GM23248 (cell line): ENCODE results near the gene MISP3. TPM values are rescaled to one million over a fixed set of nuclear protein-coding genes. Genes with fewer than 3 reads are reported as not detected.

Experiments used
- DNase-seq: peaks from one replicate; pipeline ENCODE4 v3.0.0-alpha.2; 2015
- H2AFZ ChIP-seq: fragments of 200-600 bp; sonication (generic); 2 replicates; pipeline ENCODE4 v1.6.1; 2016; ENCODE audit warnings: antibody characterized with exemption
- H3F3A ChIP-seq: fragments of 200-600 bp; sonication (generic); 2 replicates; pipeline ENCODE4 v1.6.1; 2016; ENCODE audit warnings: mild to moderate bottlenecking, antibody characterized with exemption, mixed run types; ENCODE audit not compliant: insufficient read depth
- H3K27ac ChIP-seq: fragments of 200-600 bp; sonication (generic); 2 replicates; pipeline ENCODE4 v1.5.1; 2016; ENCODE audit warnings: mild to moderate bottlenecking
- H3K27me3 ChIP-seq: fragments of 200-600 bp; sonication (generic); replicated peaks from 2 replicates; pipeline ENCODE4 v1.6.1; 2016; ENCODE audit warnings: mild to moderate bottlenecking; ENCODE audit not compliant: insufficient read depth
- H3K36me3 ChIP-seq: fragments of 200-600 bp; sonication (generic); 2 replicates; pipeline ENCODE4 v1.6.1; 2016; ENCODE audit warnings: low read depth, mild to moderate bottlenecking
- H3K4me1 ChIP-seq: fragments of 200-600 bp; sonication (generic); 2 replicates; pipeline ENCODE4 v1.6.1; 2016; ENCODE audit warnings: mild to moderate bottlenecking; ENCODE audit not compliant: insufficient read depth
- H3K4me2 ChIP-seq: fragments of 200-600 bp; sonication (generic); one replicate; pipeline ENCODE4 v1.6.1; 2016; ENCODE audit warnings: mild to moderate bottlenecking; ENCODE audit not compliant: unreplicated experiment
- H3K4me3 ChIP-seq: fragments of 200-600 bp; sonication (generic); 2 replicates; pipeline ENCODE4 v1.5.1; 2016; ENCODE audit warnings: mild to moderate bottlenecking
- H3K79me2 ChIP-seq: fragments of 200-600 bp; sonication (generic); 2 replicates; pipeline ENCODE4 v1.6.1; 2016; ENCODE audit warnings: mild to moderate bottlenecking; ENCODE audit not compliant: insufficient read depth
- H3K9ac ChIP-seq: fragments of 200-600 bp; sonication (generic); 2 replicates; pipeline ENCODE4 v1.6.1; 2016; ENCODE audit warnings: mild to moderate bottlenecking
- H3K9me2 ChIP-seq: fragments of 200-600 bp; sonication (generic); 2 replicates; pipeline ENCODE4 v1.6.1; 2016; ENCODE audit warnings: mixed run types, mild to moderate bottlenecking, moderate library complexity; ENCODE audit not compliant: insufficient read depth
- H3K9me3 ChIP-seq: fragments of 200-600 bp; sonication (generic); one replicate; pipeline ENCODE4 v1.6.1; 2017; ENCODE audit warnings: low read depth
- H4K20me1 ChIP-seq: fragments of 200-600 bp; sonication (generic); 2 replicates; pipeline ENCODE4 v1.6.0; 2016; ENCODE audit not compliant: insufficient read depth
- EZH2 ChIP-seq: fragments of 200-600 bp; sonication (generic); IDR thresholded peaks from 2 replicates; pipeline ENCODE4 v1.6.1; 2018; ENCODE audit warnings: antibody characterized with exemption, mild to moderate bottlenecking; ENCODE audit not compliant: insufficient read depth, poor library complexity, severe bottlenecking
- EZH2phosphoT487 ChIP-seq: fragments of 200-600 bp; sonication (generic); IDR thresholded peaks from 2 replicates; pipeline ENCODE4 v1.6.1; 2018; ENCODE audit warnings: antibody characterized with exemption, moderate library complexity, mild to moderate bottlenecking, low read depth; ENCODE audit not compliant: insufficient read depth
- WGBS, 2 experiments: methylation state at CpG; one replicate each; pipeline ENCODE4 v1.1.6; 2015 to 2017; ENCODE audit warnings: low lambda C conversion rate in 2 of 2, low coverage in 1 of 2; ENCODE audit errors: missing lambda C conversion rate in 2 of 2; 5-methylcytosine and 5-hydroxymethylcytosine counted together
- in situ Hi-C: fragments of 300-500 bp; cut with MboI; formaldehyde crosslinking; loops from 2 replicates; pipeline ENCODE4 v1.15.0; 2020
- polyA plus RNA-seq: library from polyadenylated mRNA; unstranded; fragments of >200 nt; fragmentation: Nextera tagmentation; extraction: Ambion mirVana; gene quantifications from 2 replicates; pipeline ENCODE4 v1.2.1, GENCODE V29; 2016
- total RNA-seq: library from RNA; depleted of rRNA; stranded (reverse); fragments of >200 nt; shearing (Covaris generic); gene quantifications from 2 replicates; pipeline ENCODE4 v1.2.3, GENCODE V29; 2014

The MISP3 gene
- total and polyA plus RNA-seq, 2 experiments from 2014 or later, result 1.3 to 2.7 TPM

- WGBS, 2 experiments, result 90 to 94% methylated on average over 3 of the region's 3 CpGs
- Histone ChIP-seq H3K9me2 (no peaks in the 10 kb centered on the region), H4K20me1 (no peaks in the 10 kb centered on the region), H3F3A (no peaks in the 10 kb centered on the region), H3K9me3 (no peaks in the 10 kb centered on the region), H3K27me3 (0 out of 2 replicates have a peak, but pooled peaks cover under 1% of the 10 kb centered on the region), H3K9ac (no peak overlapping the region), H3K27ac (no peak overlapping the region), H3K4me2 (no peak overlapping the region), H3K79me2 (no peaks in the 10 kb centered on the region), H3K4me3 (no peak overlapping the region), H3K36me3 (no peaks in the 10 kb centered on the region), H2AFZ (no peak overlapping the region), H3K4me1 (no peaks in the 10 kb centered on the region)
- in situ Hi-C loops, result no loop called here
- DNase-seq, result no peak
- TF ChIP-seq EZH2 (no peak), EZH2phosphoT487 (no peak)
Measured at GRCh38 chr19:14053032-14053431, 19.6 kb upstream of the MISP3 start.

- Histone ChIP-seq H3K4me1 (no peaks in the 10 kb centered on the region), H3K9ac (no peak overlapping the region), H3K27me3 (peaks cover 5% of the 10 kb centered on the region; the same call in 1 of the 2 replicates), H4K20me1 (no peaks in the 10 kb centered on the region), H3F3A (no peaks in the 10 kb centered on the region), H3K27ac (no peak overlapping the region), H2AFZ (no peak overlapping the region), H3K36me3 (no peaks in the 10 kb centered on the region), H3K79me2 (no peaks in the 10 kb centered on the region), H3K9me2 (no peaks in the 10 kb centered on the region), H3K9me3 (no peaks in the 10 kb centered on the region), H3K4me3 (no peak overlapping the region), H3K4me2 (no peak overlapping the region)
- in situ Hi-C loops, result no loop called here
- TF ChIP-seq EZH2 (no peak), EZH2phosphoT487 (no peak)
- no peak for DNase-seq
- WGBS, 2 experiments, result 87 to 97% methylated on average over 8 to 11 of the region's 11 CpGs
Measured at GRCh38 chr19:14053500-14053899, 19.1 kb upstream of the MISP3 start.

GRCh38 chr19:14054099-14054498, 18.5 kb upstream of the MISP3 start:
- WGBS, 2 experiments, result 97 to 98% methylated on average over 5 to 6 of the region's 6 CpGs
- no peaks in the 10 kb centered on the region for H3K36me3 ChIP-seq
- no peak overlapping the region for H3K4me3 ChIP-seq
- H3K9me2 ChIP-seq, result no peaks in the 10 kb centered on the region
- H3K9me3 ChIP-seq, result no peaks in the 10 kb centered on the region
- DNase-seq, result no peak
- no peak overlapping the region for H3K4me2 ChIP-seq
- no peaks in the 10 kb centered on the region for H3F3A ChIP-seq
- in situ Hi-C loops, result no loop called here
- H3K27me3 ChIP-seq, result peaks cover 11% of the 10 kb centered on the region; the same call in 1 of the 2 replicates
- H4K20me1 ChIP-seq, result no peaks in the 10 kb centered on the region
- no peak overlapping the region for H3K27ac ChIP-seq
- no peak overlapping the region for H2AFZ ChIP-seq
- H3K4me1 ChIP-seq, result no peaks in the 10 kb centered on the region
- H3K79me2 ChIP-seq, result no peaks in the 10 kb centered on the region
- no peak overlapping the region for H3K9ac ChIP-seq
- TF ChIP-seq EZH2phosphoT487 (no peak), EZH2 (no peak)

GRCh38 chr19:14054721-14055120, 17.9 kb upstream of the MISP3 start:
- no peaks in the 10 kb centered on the region for H3K4me1 ChIP-seq
- H3K9ac ChIP-seq, result no peak overlapping the region
- H2AFZ ChIP-seq, result no peak overlapping the region
- DNase-seq, result no peak
- no peaks in the 10 kb centered on the region for H3K36me3 ChIP-seq
- H3K9me2 ChIP-seq, result no peaks in the 10 kb centered on the region
- H3K4me3 ChIP-seq, result no peak overlapping the region
- H3K4me2 ChIP-seq, result no peak overlapping the region
- H3F3A ChIP-seq, result no peaks in the 10 kb centered on the region
- no peaks in the 10 kb centered on the region for H3K9me3 ChIP-seq
- peaks cover 12% of the 10 kb centered on the region; the same call in 1 of the 2 replicates for H3K27me3 ChIP-seq
- no peak overlapping the region for H3K27ac ChIP-seq
- H4K20me1 ChIP-seq, result no peaks in the 10 kb centered on the region
- no peaks in the 10 kb centered on the region for H3K79me2 ChIP-seq
- WGBS, 2 experiments, result 78 to 85% methylated on average over 6 to 11 of the region's 11 CpGs
- no peak for TF ChIP-seq EZH2phosphoT487
- no peak for TF ChIP-seq EZH2
- in situ Hi-C loops, result no loop called here

GRCh38 chr19:14055396-14055795, 17.2 kb upstream of the MISP3 start:
- Histone ChIP-seq H3K27ac (no peak overlapping the region), H3K9ac (no peak overlapping the region), H3K9me2 (no peaks in the 10 kb centered on the region), H3K9me3 (no peaks in the 10 kb centered on the region), H3F3A (no peaks in the 10 kb centered on the region), H3K27me3 (peaks cover 12% of the 10 kb centered on the region; the same call in 1 of the 2 replicates), H4K20me1 (no peaks in the 10 kb centered on the region), H3K4me2 (no peak overlapping the region), H3K36me3 (no peaks in the 10 kb centered on the region), H3K4me1 (no peaks in the 10 kb centered on the region), H3K79me2 (no peaks in the 10 kb centered on the region), H2AFZ (no peak overlapping the region), H3K4me3 (no peak overlapping the region)
- WGBS, 2 experiments, result 94 to 100% methylated on average over 3 of the region's 3 CpGs
- DNase-seq, result no peak
- TF ChIP-seq EZH2 (no peak), EZH2phosphoT487 (no peak)
- in situ Hi-C loops, result no loop called here
